Astrocyte (in vitro differentiated cells and primary cell): ENCODE results near the gene PSMG4. TPM values are rescaled to one million over a fixed set of nuclear protein-coding genes. Genes with fewer than 3 reads are reported as not detected.
A peak's percentile ranks its signal among the peaks of the same experiment; 100 is the strongest.

Experiments
- DNase-seq: peaks from one replicate; pipeline ENCODE4 v3.0.0-alpha.2; 2010; ENCODE audit warnings: low read depth
- FAIRE-seq: peaks from 2 replicates; lab custom pipeline; 2011; peaks lifted over from hg19 to GRCh38; lab: Jason Lieb, UNC
- H2AFZ ChIP-seq: 2 replicates; pipeline ENCODE4 v1.6.0; 2012; ENCODE audit warnings: low read depth, low read length, inconsistent platforms
- H3K27ac ChIP-seq: 2 replicates; pipeline ENCODE4 v1.5.1; 2011; ENCODE audit warnings: low read depth, low read length, inconsistent platforms
- H3K27me3 ChIP-seq: 2 replicates; pipeline ENCODE4 v1.6.0; 2011; ENCODE audit warnings: low read length, inconsistent platforms; ENCODE audit not compliant: insufficient read depth
- H3K36me3 ChIP-seq: 2 replicates; pipeline ENCODE4 v1.5.1; 2011; ENCODE audit warnings: low read length, inconsistent platforms; ENCODE audit not compliant: insufficient read depth
- H3K4me1 ChIP-seq: 2 replicates; pipeline ENCODE4 v1.5.1; 2011; ENCODE audit warnings: low read length, inconsistent platforms; ENCODE audit not compliant: insufficient read depth
- H3K4me2 ChIP-seq: 2 replicates; pipeline ENCODE4 v1.6.0; 2012; ENCODE audit warnings: low read length, inconsistent platforms
- H3K4me3 ChIP-seq: 2 replicates; pipeline ENCODE4 v1.5.1; 2011; ENCODE audit warnings: low read depth, mild to moderate bottlenecking, low read length, inconsistent platforms; ENCODE audit not compliant: insufficient read depth
- H3K79me2 ChIP-seq: 2 replicates; pipeline ENCODE4 v1.6.0; 2012; ENCODE audit warnings: mild to moderate bottlenecking, low read length, inconsistent platforms; ENCODE audit not compliant: insufficient read depth
- H3K9ac ChIP-seq: 2 replicates; pipeline ENCODE4 v1.6.0; 2012; ENCODE audit warnings: mild to moderate bottlenecking, low read length, inconsistent platforms
- H3K9me3 ChIP-seq: 2 replicates; pipeline ENCODE4 v1.5.1; 2012; ENCODE audit warnings: low read depth, mild to moderate bottlenecking, low read length, inconsistent platforms; ENCODE audit not compliant: insufficient read depth
- H4K20me1 ChIP-seq: 2 replicates; pipeline ENCODE4 v1.6.0; 2012; ENCODE audit warnings: low read length, inconsistent platforms; ENCODE audit not compliant: insufficient read depth
- H3K27ac Mint-ChIP-seq: one replicate; pipeline ENCODE4 v1.8.0; 2021; ENCODE audit warnings: mild to moderate bottlenecking, mixed read lengths; ENCODE audit not compliant: unreplicated experiment
- H3K27me3 Mint-ChIP-seq: one replicate; pipeline ENCODE4 v1.8.0; 2021; ENCODE audit warnings: low read depth, mixed read lengths; ENCODE audit not compliant: unreplicated experiment
- H3K36me3 Mint-ChIP-seq: one replicate; pipeline ENCODE4 v1.8.0; 2021; ENCODE audit warnings: low read depth, mixed read lengths; ENCODE audit not compliant: unreplicated experiment
- H3K4me1 Mint-ChIP-seq: one replicate; pipeline ENCODE4 v1.8.0; 2021; ENCODE audit warnings: low read depth, mixed read lengths; ENCODE audit not compliant: unreplicated experiment
- H3K4me3 Mint-ChIP-seq: one replicate; pipeline ENCODE4 v1.8.0; 2021; ENCODE audit warnings: mild to moderate bottlenecking, moderate library complexity, mixed read lengths; ENCODE audit not compliant: unreplicated experiment
- H3K9me3 Mint-ChIP-seq: one replicate; pipeline ENCODE4 v1.8.0; 2021; ENCODE audit warnings: mild to moderate bottlenecking, mixed read lengths; ENCODE audit not compliant: unreplicated experiment
- CTCF ChIP-seq: IDR thresholded peaks from 2 replicates; pipeline ENCODE4 v1.5.1; 2011; ENCODE audit warnings: low read depth, mild to moderate bottlenecking, inconsistent platforms, low read length, moderate library complexity; ENCODE audit not compliant: insufficient read depth
- EZH2 ChIP-seq: IDR thresholded peaks from 2 replicates; pipeline ENCODE4 v1.6.1; 2012; ENCODE audit warnings: mild to moderate bottlenecking, low read length, inconsistent platforms; ENCODE audit not compliant: insufficient read depth
- total RNA-seq: library from RNA; stranded (reverse); gene quantifications from 2 replicates; pipeline ENCODE4 v1.2.1, GENCODE V29; 2021

Gene PSMG4
- total RNA-seq, 1 donor from 2014 or later: 23.4 TPM

GRCh38 chr6:3250231-3250675 lies 8.5 kb upstream of the PSMG4 start:
- Histone ChIP-seq H2AFZ (no peak overlapping the region), H3K4me3 (no peak overlapping the region), H3K27ac (no peak overlapping the region), H3K79me2 (no peaks in the 10 kb centered on the region), H3K4me1 (peaks cover 19% of the 10 kb centered on the region), H3K36me3 (no peaks in the 10 kb centered on the region), H3K27me3 (no peaks in the 10 kb centered on the region), H4K20me1 (no peaks in the 10 kb centered on the region), H3K9me3 (no peaks in the 10 kb centered on the region), H3K9ac (no peak overlapping the region), H3K4me2 (no peak overlapping the region)
- H3K4me1 Mint-ChIP-seq: peaks cover 32% of the 10 kb centered on the region
- TF ChIP-seq CTCF (no peak), EZH2 (no peak)
- H3K27ac Mint-ChIP-seq: no peak overlapping the region
- no peak overlapping the region for H3K4me3 Mint-ChIP-seq
- FAIRE-seq (no peak), DNase-seq (peak; percentile 35)
- H3K27me3 Mint-ChIP-seq: no peaks in the 10 kb centered on the region
- peaks cover 2% of the 10 kb centered on the region for H3K9me3 Mint-ChIP-seq
- peaks cover 6% of the 10 kb centered on the region for H3K36me3 Mint-ChIP-seq

- Histone ChIP-seq H4K20me1 (no peaks in the 10 kb centered on the region), H3K27me3 (no peaks in the 10 kb centered on the region), H3K36me3 (no peaks in the 10 kb centered on the region), H2AFZ (peak overlapping the region; percentile 64), H3K4me2 (peak overlapping the region; percentile 48), H3K9me3 (no peaks in the 10 kb centered on the region), H3K9ac (no peak overlapping the region), H3K4me3 (no peak overlapping the region), H3K27ac (no peak overlapping the region), H3K79me2 (no peaks in the 10 kb centered on the region), H3K4me1 (peaks cover 19% of the 10 kb centered on the region)
- FAIRE-seq (no peak), DNase-seq (peak; percentile 55)
- H3K9me3 Mint-ChIP-seq: no peaks in the 10 kb centered on the region
- H3K4me3 Mint-ChIP-seq: peak overlapping the region; percentile 21
- H3K36me3 Mint-ChIP-seq: peaks cover 6% of the 10 kb centered on the region
- peaks cover 32% of the 10 kb centered on the region for H3K4me1 Mint-ChIP-seq
- H3K27me3 Mint-ChIP-seq: peaks cover 5% of the 10 kb centered on the region
- peak overlapping the region; percentile 14 for H3K27ac Mint-ChIP-seq
- TF ChIP-seq EZH2 (no peak), CTCF (peak; percentile 98)
Measured at GRCh38 chr6:3251462-3252314, 7.1 kb upstream of the PSMG4 start.

- no peak overlapping the region for H3K4me3 ChIP-seq
- no peaks in the 10 kb centered on the region for H4K20me1 ChIP-seq
- no peaks in the 10 kb centered on the region for H3K9me3 ChIP-seq
- peaks cover 7% of the 10 kb centered on the region for H3K27me3 Mint-ChIP-seq
- peaks cover 14% of the 10 kb centered on the region for H3K4me1 ChIP-seq
- H3K79me2 ChIP-seq: no peaks in the 10 kb centered on the region
- peaks cover 6% of the 10 kb centered on the region for H3K36me3 Mint-ChIP-seq
- H3K27me3 ChIP-seq: no peaks in the 10 kb centered on the region
- TF ChIP-seq CTCF (no peak), EZH2 (no peak)
- H3K4me2 ChIP-seq: no peak overlapping the region
- no peak overlapping the region for H2AFZ ChIP-seq
- no peak for FAIRE-seq
- DNase-seq: no peak
- H3K27ac ChIP-seq: no peak overlapping the region
- no peak overlapping the region for H3K27ac Mint-ChIP-seq
- no peak overlapping the region for H3K9ac ChIP-seq
- no peak overlapping the region for H3K4me3 Mint-ChIP-seq
- H3K9me3 Mint-ChIP-seq: no peaks in the 10 kb centered on the region
- H3K36me3 ChIP-seq: no peaks in the 10 kb centered on the region
- H3K4me1 Mint-ChIP-seq: peaks cover 25% of the 10 kb centered on the region
Measured at GRCh38 chr6:3252369-3252768, 6.4 kb upstream of the PSMG4 start.
